ENCODE results near the gene DLGAP1. TPM values are rescaled to one million over a fixed set of nuclear protein-coding genes. Genes with fewer than 3 reads are reported as not detected.

DLGAP1 gene
- total and polyA plus RNA-seq, 10 of the 15 experiments (the other 5 are each of a cell fraction or from before 2014, with no cell fraction given) = 0.23 to 27.6 (median 1.9) TPM

- FAIRE-seq = no peak
- Histone ChIP-seq H3K27me3 (replicated peaks in 1 of 2; ENCODE audit: control insufficient read depth in 2 of 2, insufficient read depth in 2 of 2, low read length in 1 of 2) (no peaks in the 10 kb centered on the region; a peak in 1 of 4 replicates), H3K4me3 (no peak overlapping the region), H3K79me2 (ENCODE audit: control insufficient read depth, insufficient read depth, low read length) (no peaks in the 10 kb centered on the region), H3K4me2 (ENCODE audit: control insufficient read depth, insufficient read depth) (no peak overlapping the region), H3K4me1 (ENCODE audit: control insufficient read depth, insufficient read depth, low read length) (no peaks in the 10 kb centered on the region), H3K36me3 (ENCODE audit: control insufficient read depth in 2 of 2, insufficient read depth in 2 of 2, low read length in 1 of 2) (no peaks in the 10 kb centered on the region), H2AFZ (ENCODE audit: control insufficient read depth, low read depth, low read length) (no peak overlapping the region), H4K20me1 (ENCODE audit: control insufficient read depth, insufficient read depth) (no peaks in the 10 kb centered on the region), H3K9ac (ENCODE audit: control insufficient read depth, insufficient read depth, low read length) (no peak overlapping the region), H3K27ac (ENCODE audit: control insufficient read depth, insufficient read depth) (no peak overlapping the region), H3K9me3 (replicated peaks; ENCODE audit: control insufficient read depth, insufficient read depth, low read length) (no peaks in the 10 kb centered on the region; the same call in 2 of the 3 replicates)
- no peak for TF ChIP-seq CBX3 (IDR thresholded peaks at IDR 0.05; ENCODE audit: borderline replicate concordance, low read depth)
- TF ChIP-seq EED (IDR thresholded peaks at IDR 0.05; ENCODE audit: low read depth) = no peak
- TF ChIP-seq KLF5 (IDR thresholded peaks at IDR 0.05; ENCODE audit: partially characterized antibody) = no peak
- peak; percentile 45 for TF ChIP-seq IKZF1 (conservative IDR thresholded peaks at IDR 0.05)
- peak; percentile 37; the same call in 1 of the 2 replicates for TF ChIP-seq NR2F1 (conservative IDR thresholded peaks at IDR 0.05)
- TF ChIP-seq IKZF2 (IDR thresholded peaks at IDR 0.05) = 0 out of 4 replicates have a peak, but pooled peaks of 1 of the 2 experiments have one; percentile 21
- 0 out of 2 replicates have a peak, but pooled peaks have one; percentile 22 for TF ChIP-seq GATAD2B (conservative IDR thresholded peaks at IDR 0.05; ENCODE audit: low read depth)
- ChIA-PET SMC1A (ENCODE audit: uncharacterized antibody, unreplicated experiment) (interaction anchor here (0.6 to 5.6 kb wide), 11 partner anchors 11 to 604 kb away, joined by 3 to 33 read pairs (median 4); no protein-coding TSS in a partner anchor), POLR2A (interaction anchor here (1.3 kb wide), 1 partner anchor 202 kb away, joined by 5 read pairs; no protein-coding TSS in a partner anchor), CTCF (interaction anchor here (0.7 to 1.8 kb wide), 4 partner anchors 10 to 604 kb away, joined by 4 read pairs; no protein-coding TSS in a partner anchor), RAD21 (ENCODE audit: unreplicated experiment) (interaction anchor here (0.6 to 6.2 kb wide), 13 partner anchors 18 to 682 kb away, joined by 3 to 39 read pairs (median 3); no protein-coding TSS in a partner anchor)
- ATAC-seq = no peak
- DNase-seq (ENCODE audit: low read depth, low spot score) = no peak
- BruUV-seq (replicated peaks) = no TSS peak
- intact Hi-C loops (cut with micrococcal nuclease; ENCODE audit: unreplicated experiment) = loop anchor here (5.0 to 10.0 kb wide), 5 partner anchors 61 to 571 kb away; no protein-coding TSS in a partner anchor
- 32% methylated on average over 6 of the region's 8 CpGs for WGBS (ENCODE audit: insufficient coverage, insufficient replicate concordance, low lambda C conversion rate, missing lambda C conversion rate)
- in situ Hi-C loops (cut with MboI) = no loop called here
Observed at GRCh38 chr18:4453567-4453873, 1.6 kb downstream of the DLGAP1 start.
